H1 (cell line): ENCODE results near the gene MYH9. TPM values are rescaled to one million over a fixed set of nuclear protein-coding genes. Genes with fewer than 3 reads are reported as not detected.

Experiments
- CTCF ChIA-PET: fragments of 300-600 bp; sonication (Branson Sonifier 250); formaldehyde crosslinking; loops from one replicate; lab custom pipeline; 2021; ENCODE audit not compliant: partially characterized antibody; lab: Charles Lee
- POLR2A ChIA-PET: fragments of 300-600 bp; sonication (Branson Sonifier 250); formaldehyde crosslinking; loops from one replicate; lab custom pipeline; 2021; ENCODE audit warnings: inconsistent platforms; ENCODE audit not compliant: partially characterized antibody; lab: Charles Lee
- DNase-seq, 2 experiments: peaks; one replicate each; pipeline versions ENCODE4 v3.0.0 to v3.0.0-alpha.2; 2010 to 2022; ENCODE audit warnings: low spot score in 2 of 2, low read depth in 1 of 2, mixed read lengths in 1 of 2
- FAIRE-seq: peaks from 2 replicates; lab custom pipeline; 2011; peaks lifted over from hg19 to GRCh38; lab: Jason Lieb, UNC
- H2AFZ ChIP-seq: 2 replicates; pipeline ENCODE4 v1.8.1; 2012; ENCODE audit warnings: low read length, inconsistent platforms
- H2AK5ac ChIP-seq: 2 replicates; pipeline ENCODE4 v1.6.1; 2013; ENCODE audit warnings: low read depth, low read length
- H2BK120ac ChIP-seq: replicated peaks from 2 replicates; pipeline ENCODE3; 2013; ENCODE audit warnings: low read depth, low read length, inconsistent platforms
- H2BK12ac ChIP-seq: 2 replicates; pipeline ENCODE4 v1.6.1; 2013; ENCODE audit warnings: low read depth, low read length
- H2BK15ac ChIP-seq: 2 replicates; pipeline ENCODE4 v1.6.1; 2013; ENCODE audit warnings: low read length
- H2BK20ac ChIP-seq: 2 replicates; pipeline ENCODE4 v1.6.1; 2013; ENCODE audit warnings: low read length
- H2BK5ac ChIP-seq: 2 replicates; pipeline ENCODE4 v1.6.1; 2013; ENCODE audit warnings: low read depth, low read length
- H3K14ac ChIP-seq: 2 replicates; pipeline ENCODE4 v1.6.1; 2013; ENCODE audit warnings: inconsistent platforms; ENCODE audit not compliant: insufficient read length
- H3K18ac ChIP-seq: 2 replicates; pipeline ENCODE4 v1.6.1; 2013; ENCODE audit warnings: low read length; ENCODE audit errors: extremely low read depth
- H3K23ac ChIP-seq: 2 replicates; pipeline ENCODE4 v1.6.1; 2013; ENCODE audit warnings: inconsistent platforms; ENCODE audit not compliant: insufficient read length
- H3K23me2 ChIP-seq: 2 replicates; pipeline ENCODE4 v1.6.1; 2013; ENCODE audit warnings: low read depth, low read length
- H3K27ac ChIP-seq: 2 replicates; pipeline ENCODE4 v1.6.1; 2011; ENCODE audit warnings: low read depth, low read length, inconsistent platforms
- H3K27me3 ChIP-seq, 4 experiments: replicated peaks in 1 of 4; 1 replicate in 1 of 4; 2 replicates in 3 of 4; pipeline versions ENCODE4 v1.6.1 to v1.8.1; 2011 to 2013; ENCODE audit warnings: low read length in 3 of 4, mild to moderate bottlenecking in 3 of 4, inconsistent platforms in 2 of 4, mixed read lengths in 2 of 4, moderate library complexity in 1 of 4; ENCODE audit not compliant: control insufficient read depth in 3 of 4, insufficient read depth in 3 of 4; ENCODE audit errors: extremely low read depth in 1 of 4
- H3K36me3 ChIP-seq, 4 experiments: 2 replicates each; pipeline versions ENCODE4 v1.6.1 to v1.8.1; 2011 to 2013; ENCODE audit warnings: mild to moderate bottlenecking in 4 of 4, low read length in 3 of 4, moderate library complexity in 2 of 4, control low read depth in 1 of 4, inconsistent platforms in 1 of 4; ENCODE audit not compliant: insufficient read depth in 4 of 4, control insufficient read depth in 2 of 4
- H3K4ac ChIP-seq: replicated peaks from 2 replicates; pipeline ENCODE3; 2013; ENCODE audit warnings: low read length, low read depth, mixed read lengths, inconsistent platforms; ENCODE audit not compliant: insufficient read length
- H3K4me1 ChIP-seq, 4 experiments: replicated peaks in 1 of 4; 1 replicate in 1 of 4; 2 replicates in 3 of 4; pipeline versions ENCODE4 v1.6.1 to v1.8.1; 2011 to 2013; ENCODE audit warnings: low read length in 3 of 4, inconsistent platforms in 2 of 4, mixed read lengths in 1 of 4; ENCODE audit not compliant: insufficient read depth in 4 of 4, control insufficient read depth in 3 of 4
- H3K4me2 ChIP-seq, 2 experiments: 2 replicates each; pipeline versions ENCODE4 v1.6.1 to v1.8.1; 2011 to 2013; ENCODE audit warnings: low read depth in 2 of 2, low read length in 2 of 2, control low read depth in 1 of 2, inconsistent platforms in 1 of 2, mild to moderate bottlenecking in 1 of 2; ENCODE audit not compliant: insufficient read depth in 1 of 2
- H3K4me3 ChIP-seq, 4 experiments: fragments of 200-600, 300-600 bp in 1 of 4; sonication (generic), shearing (Covaris generic), sonication (Bioruptor Twin) in 1 of 4; 2 replicates each; pipeline versions ENCODE4 v1.5.1 to v1.8.1; 2011 to 2016; ENCODE audit warnings: low read length in 4 of 4, low read depth in 3 of 4, control low read depth in 2 of 4, inconsistent platforms in 2 of 4, mild to moderate bottlenecking in 2 of 4, mixed read lengths in 1 of 4, moderate library complexity in 1 of 4; ENCODE audit not compliant: insufficient read depth in 2 of 4; ENCODE audit errors: extremely low read depth in 1 of 4
- H3K56ac ChIP-seq: replicated peaks from 2 replicates; pipeline ENCODE3; 2013; ENCODE audit warnings: low read depth, mild to moderate bottlenecking, mixed read lengths, low read length, inconsistent platforms; ENCODE audit not compliant: insufficient read length
- H3K79me1 ChIP-seq: 2 replicates; pipeline ENCODE4 v1.6.1; 2013; ENCODE audit warnings: low read depth, low read length, control low read depth
- H3K79me2 ChIP-seq, 2 experiments: 2 replicates each; pipeline versions ENCODE4 v1.6.1 to v1.8.1; 2012 to 2013; ENCODE audit warnings: low read length in 2 of 2, mild to moderate bottlenecking in 2 of 2, inconsistent platforms in 1 of 2; ENCODE audit not compliant: insufficient read depth in 2 of 2, control insufficient read depth in 1 of 2
- H3K9ac ChIP-seq, 4 experiments: replicated peaks in 1 of 4; 1 replicate in 1 of 4; 2 replicates in 3 of 4; pipeline versions ENCODE4 v1.6.1 to v1.8.1; 2011 to 2013; ENCODE audit warnings: low read depth in 3 of 4, low read length in 3 of 4, control low read depth in 2 of 4, mild to moderate bottlenecking in 2 of 4, moderate library complexity in 2 of 4, inconsistent platforms in 1 of 4; ENCODE audit errors: extremely low read depth in 1 of 4
- H3K9me3 ChIP-seq, 2 experiments: 2 replicates each; pipeline versions ENCODE4 v1.6.1 to v1.8.1; 2012 to 2013; ENCODE audit warnings: mild to moderate bottlenecking in 2 of 2, moderate library complexity in 2 of 2, control low read depth in 1 of 2, inconsistent platforms in 1 of 2, low read depth in 1 of 2, low read length in 1 of 2, mixed read lengths in 1 of 2; ENCODE audit not compliant: insufficient read depth in 2 of 2
- H4K20me1 ChIP-seq, 2 experiments: replicated peaks in 1 of 2; 2 replicates each; pipeline versions ENCODE3 to v1.8.1; 2011 to 2013; ENCODE audit warnings: inconsistent platforms in 2 of 2, low read length in 2 of 2, mild to moderate bottlenecking in 1 of 2; ENCODE audit not compliant: insufficient read depth in 2 of 2, control insufficient read depth in 1 of 2
- H4K5ac ChIP-seq: 2 replicates; pipeline ENCODE4 v1.6.1; 2013; ENCODE audit warnings: low read length, low read depth, mixed read lengths, inconsistent platforms; ENCODE audit not compliant: insufficient read length
- H4K8ac ChIP-seq: 2 replicates; pipeline ENCODE4 v1.8.0; 2013; ENCODE audit warnings: mild to moderate bottlenecking, moderate library complexity, low read length, inconsistent platforms; ENCODE audit not compliant: insufficient read depth; ENCODE audit errors: extremely low read depth
- H4K91ac ChIP-seq: replicated peaks from 2 replicates; pipeline ENCODE3; 2013; ENCODE audit warnings: low read length, mixed read lengths, inconsistent platforms; ENCODE audit not compliant: insufficient read length
- EGR1 ChIP-seq: IDR thresholded peaks from 2 replicates; pipeline ENCODE4 v1.6.1; 2011; ENCODE audit warnings: low read depth, low read length, borderline replicate concordance
- POLR2AphosphoS5 ChIP-seq: IDR thresholded peaks from 2 replicates; pipeline ENCODE4 v1.6.1; 2011; ENCODE audit warnings: low read depth, low read length
- WGBS, 2 experiments: shearing (Covaris generic) in 1 of 2; methylation state at CpG; one replicate each; pipeline versions ENCODE4 v1.1.6 to v1.1.7; 2013 to 2015; ENCODE audit warnings: low lambda C conversion rate in 2 of 2, mixed read lengths in 2 of 2, inconsistent platforms in 1 of 2, low coverage in 1 of 2, missing lambda C conversion rate in 1 of 2; ENCODE audit not compliant: insufficient replicate concordance in 2 of 2, insufficient coverage in 1 of 2, insufficient read length in 1 of 2; ENCODE audit errors: extremely low coverage in 1 of 2, missing lambda C conversion rate in 1 of 2; 5-methylcytosine and 5-hydroxymethylcytosine counted together
- polyA plus RNA-seq, 7 experiments: library from polyadenylated mRNA; depleted of rRNA in 3 of 7; stranded (reverse) in 5 of 7; unstranded in 2 of 7; fragments of >200 nt in 5 of 7; fragments of 200-250 nt in 2 of 7; gene quantifications; 1 replicate in 5 of 7; 2 replicates in 1 of 7; 4 replicates in 1 of 7; pipeline versions ENCODE4 v1.2.1 to v1.2.3, GENCODE V29; 2011 to 2013; ENCODE audit warnings: missing spikeins in 2 of 7, mixed read lengths in 2 of 7
- total RNA-seq: library from RNA; stranded (reverse); fragmentation: NEBNext Ultra II Directional; extraction: Animal tissue kit (Norgen Biotek cat#: 25700); gene quantifications from 2 replicates; pipeline ENCODE4 v1.2.1, GENCODE V29; 2021

Gene MYH9
- total and polyA plus RNA-seq, 2 of the 8 experiments (the other 6 are each of a cell fraction or from before 2014, with no cell fraction given), result 24.9 to 322 TPM

GRCh38 chr22:36317658-36318271, 70.0 kb downstream of the MYH9 start:
- Histone ChIP-seq H3K4me1 (no peaks in the 10 kb centered on the region), H4K5ac (no peak overlapping the region), H3K4ac (no peak overlapping the region), H3K9ac (no peak overlapping the region), H2BK5ac (no peak overlapping the region), H4K20me1 (peaks cover 3 to 8% of the 10 kb centered on the region in 2 experiments), H3K27me3 (no peaks in the 10 kb centered on the region), H3K9me3 (no peaks in the 10 kb centered on the region), H3K23ac (no peak overlapping the region), H2BK20ac (no peak overlapping the region), H2AK5ac (no peak overlapping the region), H3K79me2 (no peaks in the 10 kb centered on the region), H2BK120ac (no peak overlapping the region), H3K4me2 (no peak overlapping the region), H2AFZ (no peak overlapping the region), H3K4me3 (no peak overlapping the region), H4K8ac (no peak overlapping the region), H3K27ac (no peak overlapping the region), H3K36me3 (peaks cover 35 to 77% (median 70%) of the 10 kb centered on the region in 4 experiments), H3K14ac (no peak overlapping the region), H3K79me1 (peaks cover 2% of the 10 kb centered on the region; the same call in 1 of the 2 replicates), H3K23me2 (no peaks in the 10 kb centered on the region), H3K18ac (no peak overlapping the region), H3K56ac (no peak overlapping the region), H2BK15ac (no peak overlapping the region), H2BK12ac (no peak overlapping the region), H4K91ac (no peak overlapping the region)
- WGBS, 2 experiments, result 91% methylated on average over 20 of the region's 20 CpGs; no CpG with 5 or more reads in 1 of the 2 experiments
- no peak for DNase-seq
- TF ChIP-seq POLR2AphosphoS5 (0 out of 2 replicates have a peak, but pooled peaks have one; percentile 4), EGR1 (no peak)
- CTCF ChIA-PET, result interaction anchor here (0.7 to 3.1 kb wide), 8 partner anchors 10 to 153 kb away, joined by 3 to 13 read pairs (median 4); no protein-coding TSS in a partner anchor
- FAIRE-seq, result no peak
- POLR2A ChIA-PET, result interaction anchor here (1.3 to 1.6 kb wide), 3 partner anchors 11 to 68 kb away, joined by 3 to 4 read pairs (median 3); no protein-coding TSS in a partner anchor
